RPMI8226 (cell line): ENCODE results near the gene TUBA4A.
"Not testable (repeated sequence)": the region's sequence is repeated elsewhere in the genome, so short reads cannot be mapped to it uniquely, and the experiment has no call there.

ENCODE experiments used
- DNase-seq: peaks from one replicate; pipeline ENCODE4 v3.0.0-alpha.2; 2015

The TUBA4A gene

GRCh38 chr2:219266886-219267285 is 13.2 kb upstream of the TUBA4A start:
- no peak for DNase-seq

GRCh38 chr2:219266232-219266631 is 12.5 kb upstream of the TUBA4A start:
- no peak for DNase-seq

- no peak for DNase-seq
Measured at GRCh38 chr2:219261024-219261855, 7.5 kb upstream of the TUBA4A start.

GRCh38 chr2:219258942-219259341 is 5.2 kb upstream of the TUBA4A start:
- not testable (repeated sequence) for DNase-seq

- peak; percentile 31 for DNase-seq
Measured at GRCh38 chr2:219254590-219255201, 978 bp upstream of the TUBA4A start.

- peak; percentile 51 for DNase-seq
Measured at GRCh38 chr2:219252900-219253752, 592 bp downstream of the TUBA4A start, which contains the start of gene TUBA4B. TSS of gene TUBA4B (plus strand) at chr2:219253243. CDS start at chr2:219253408, 165 bp downstream.

- DNase-seq = no peak
Measured at GRCh38 chr2:219252570-219252899, 1.2 kb downstream of the TUBA4A start.

GRCh38 chr2:219252084-219252483 is 1.6 kb downstream of the TUBA4A start:
- DNase-seq = peak; percentile 8

GRCh38 chr2:219251656-219252055 is 2.1 kb downstream of the TUBA4A start:
- DNase-seq = no peak

- no peak for DNase-seq
Measured at GRCh38 chr2:219250049-219250781, 3.5 kb downstream of the TUBA4A start.

- DNase-seq = peak; percentile 78
Measured at GRCh38 chr2:219249203-219249980, 4.3 kb downstream of the TUBA4A start.

GRCh38 chr2:219248845-219249202 is 4.9 kb downstream of the TUBA4A start:
- DNase-seq = no peak

- DNase-seq = no peak
Measured at GRCh38 chr2:219247678-219248642, 5.8 kb downstream of the TUBA4A start.

GRCh38 chr2:219246559-219246958 is 7.2 kb downstream of the TUBA4A start:
- no peak for DNase-seq

- no peak for DNase-seq
Measured at GRCh38 chr2:219245899-219246230, 7.9 kb downstream of the TUBA4A start.

GRCh38 chr2:219245148-219245898 is 8.4 kb downstream of the TUBA4A start, which contains the start of the genes GLB1L and STK16:
TSS of gene GLB1L (minus strand) at chr2:219245444. CDS start at chr2:219243573, 1,871 bp downstream.
TSS of gene STK16 (plus strand) at chr2:219245479. CDS start at chr2:219246000, 521 bp downstream.
- peak; percentile 90 for DNase-seq

- DNase-seq = no peak
Measured at GRCh38 chr2:219244789-219245147, 8.9 kb downstream of the TUBA4A start.

- no peak for DNase-seq
Measured at GRCh38 chr2:219243291-219243761, 10.4 kb downstream of the TUBA4A start.

GRCh38 chr2:219234331-219234730 is 19.4 kb downstream of the TUBA4A start:
- no peak for DNase-seq

- peak; percentile 59 for DNase-seq
Measured at GRCh38 chr2:219230059-219230540, 23.6 kb downstream of the TUBA4A start.
